ENCODE results near the gene NOD1.

The NOD1 gene

GRCh38 chr7:30405179-30405578 is 73.4 kb downstream of the NOD1 start:
- Histone ChIP-seq H3K9me3 (ENCODE audit: severe bottlenecking) (no peaks in the 10 kb centered on the region), H3K4me3 (ENCODE audit: severe bottlenecking) (no peak overlapping the region), H3K4me1 (ENCODE audit: insufficient read depth, poor library complexity, severe bottlenecking) (peaks cover 30% of the 10 kb centered on the region), H3K27ac (ENCODE audit: poor library complexity, severe bottlenecking) (no peak overlapping the region), H3K27me3 (ENCODE audit: insufficient read depth, poor library complexity, severe bottlenecking) (no peaks in the 10 kb centered on the region), H3K36me3 (ENCODE audit: low read depth) (0 out of 2 replicates have a peak, but pooled peaks cover 3% of the 10 kb centered on the region)
- TF ChIP-seq CTCF (IDR thresholded peaks at IDR 0.05; ENCODE audit: poor library complexity, severe bottlenecking): no peak
- no peak for ATAC-seq (ENCODE audit: low read depth)
- DNase-seq (ENCODE audit: low spot score): no peak

- H3K27ac ChIP-seq (ENCODE audit: poor library complexity, severe bottlenecking): peak overlapping the region; percentile 22
- peaks cover 30% of the 10 kb centered on the region for H3K4me1 ChIP-seq (ENCODE audit: insufficient read depth, poor library complexity, severe bottlenecking)
- no peak overlapping the region for H3K4me3 ChIP-seq (ENCODE audit: severe bottlenecking)
- no peak for TF ChIP-seq CTCF (IDR thresholded peaks at IDR 0.05; ENCODE audit: poor library complexity, severe bottlenecking)
- H3K27me3 ChIP-seq (ENCODE audit: insufficient read depth, poor library complexity, severe bottlenecking): no peaks in the 10 kb centered on the region
- DNase-seq (ENCODE audit: low spot score) (peak; percentile 88), ATAC-seq (ENCODE audit: low read depth) (peak; percentile 81)
- H3K36me3 ChIP-seq (ENCODE audit: low read depth): 0 out of 2 replicates have a peak, but pooled peaks cover 3% of the 10 kb centered on the region
- H3K9me3 ChIP-seq (ENCODE audit: severe bottlenecking): no peaks in the 10 kb centered on the region
Observed at GRCh38 chr7:30403477-30403876, 75.1 kb downstream of the NOD1 start.

GRCh38 chr7:30396389-30396788 is 82.2 kb downstream of the NOD1 start:
- no peaks in the 10 kb centered on the region for H3K9me3 ChIP-seq (ENCODE audit: severe bottlenecking)
- no peak overlapping the region for H3K4me3 ChIP-seq (ENCODE audit: severe bottlenecking)
- no peaks in the 10 kb centered on the region for H3K4me1 ChIP-seq (ENCODE audit: insufficient read depth, poor library complexity, severe bottlenecking)
- no peaks in the 10 kb centered on the region for H3K27me3 ChIP-seq (ENCODE audit: insufficient read depth, poor library complexity, severe bottlenecking)
- TF ChIP-seq CTCF (IDR thresholded peaks at IDR 0.05; ENCODE audit: poor library complexity, severe bottlenecking): peak; percentile 31
- H3K36me3 ChIP-seq (ENCODE audit: low read depth): no peaks in the 10 kb centered on the region
- no peak overlapping the region for H3K27ac ChIP-seq (ENCODE audit: poor library complexity, severe bottlenecking)
- DNase-seq (ENCODE audit: low spot score) (no peak), ATAC-seq (ENCODE audit: low read depth) (no peak)

- Histone ChIP-seq H3K27ac (ENCODE audit: poor library complexity, severe bottlenecking) (no peak overlapping the region), H3K36me3 (ENCODE audit: low read depth) (no peaks in the 10 kb centered on the region), H3K27me3 (ENCODE audit: insufficient read depth, poor library complexity, severe bottlenecking) (no peaks in the 10 kb centered on the region), H3K4me1 (ENCODE audit: insufficient read depth, poor library complexity, severe bottlenecking) (no peaks in the 10 kb centered on the region), H3K9me3 (ENCODE audit: severe bottlenecking) (no peaks in the 10 kb centered on the region), H3K4me3 (ENCODE audit: severe bottlenecking) (no peak overlapping the region)
- DNase-seq (ENCODE audit: low spot score) (no peak), ATAC-seq (ENCODE audit: low read depth) (no peak)
- no peak for TF ChIP-seq CTCF (IDR thresholded peaks at IDR 0.05; ENCODE audit: poor library complexity, severe bottlenecking)
Observed at GRCh38 chr7:30395676-30396075, 82.9 kb downstream of the NOD1 start.

GRCh38 chr7:30391806-30392205 is 86.8 kb downstream of the NOD1 start:
- no peak for TF ChIP-seq CTCF (IDR thresholded peaks at IDR 0.05; ENCODE audit: poor library complexity, severe bottlenecking)
- no peaks in the 10 kb centered on the region for H3K36me3 ChIP-seq (ENCODE audit: low read depth)
- no peak overlapping the region for H3K4me3 ChIP-seq (ENCODE audit: severe bottlenecking)
- ATAC-seq (ENCODE audit: low read depth): no peak
- H3K27ac ChIP-seq (ENCODE audit: poor library complexity, severe bottlenecking): no peak overlapping the region
- DNase-seq (ENCODE audit: low spot score): no peak
- H3K9me3 ChIP-seq (ENCODE audit: severe bottlenecking): no peaks in the 10 kb centered on the region
- H3K4me1 ChIP-seq (ENCODE audit: insufficient read depth, poor library complexity, severe bottlenecking): no peaks in the 10 kb centered on the region
- no peaks in the 10 kb centered on the region for H3K27me3 ChIP-seq (ENCODE audit: insufficient read depth, poor library complexity, severe bottlenecking)
